SK-N-SH treated with all-trans-retinoic acid at 6 μM for 48 hours (cell line): Measurements from ENCODE around the gene PUSL1.

Experiments
- ARNTL ChIP-seq: fragments of 450-650 bp; formaldehyde crosslinking; IDR thresholded peaks from 2 replicates; pipeline ENCODE4 v1.5.0; 2020; ENCODE audit warnings: low read depth, mild to moderate bottlenecking, moderate library complexity, borderline replicate concordance
- GLIS3 ChIP-seq: fragments of 250-450 bp; sonication (Bioruptor Pico); IDR thresholded peaks from 2 replicates; pipeline ENCODE4 v1.5.0; 2020; ENCODE audit warnings: mild to moderate bottlenecking, moderate library complexity
- POU6F1 ChIP-seq: fragments of 250-450 bp; sonication (Bioruptor Pico); IDR thresholded peaks from 2 replicates; pipeline ENCODE4 v1.8.0; 2021; ENCODE audit warnings: low read depth, mild to moderate bottlenecking, moderate library complexity, borderline replicate concordance
- TCF4 ChIP-seq: fragments of 250-450 bp; sonication (Bioruptor Pico); IDR thresholded peaks from 2 replicates; pipeline ENCODE4 v1.8.0; 2021; ENCODE audit warnings: mild to moderate bottlenecking, moderate library complexity, borderline replicate concordance
- ZC3H10 ChIP-seq: fragments of 250-450 bp; sonication (Bioruptor Pico); IDR thresholded peaks from 2 replicates; pipeline ENCODE4 v1.5.1; 2021; ENCODE audit warnings: mild to moderate bottlenecking, moderate library complexity
- ZFP30 ChIP-seq: fragments of 450-650 bp; formaldehyde crosslinking; IDR thresholded peaks from 2 replicates; pipeline ENCODE4 v1.5.0; 2022; ENCODE audit warnings: mild to moderate bottlenecking, moderate library complexity
- ZNF8 ChIP-seq: fragments of 450-650 bp; formaldehyde crosslinking; IDR thresholded peaks from 2 replicates; pipeline ENCODE4 v1.5.0; 2020; ENCODE audit warnings: mild to moderate bottlenecking, moderate library complexity
- TF ChIP-seq, protein P1 (sequence below): fragments of 250-450 bp; sonication (Bioruptor Pico); IDR thresholded peaks from 2 replicates; pipeline ENCODE4 v1.8.0; 2020; ENCODE audit warnings: mild to moderate bottlenecking, moderate library complexity, borderline replicate concordance

GRCh38 chr1:1340791-1341548, 32.6 kb downstream of the PUSL1 start:
- TF ChIP-seq, protein P1, sequence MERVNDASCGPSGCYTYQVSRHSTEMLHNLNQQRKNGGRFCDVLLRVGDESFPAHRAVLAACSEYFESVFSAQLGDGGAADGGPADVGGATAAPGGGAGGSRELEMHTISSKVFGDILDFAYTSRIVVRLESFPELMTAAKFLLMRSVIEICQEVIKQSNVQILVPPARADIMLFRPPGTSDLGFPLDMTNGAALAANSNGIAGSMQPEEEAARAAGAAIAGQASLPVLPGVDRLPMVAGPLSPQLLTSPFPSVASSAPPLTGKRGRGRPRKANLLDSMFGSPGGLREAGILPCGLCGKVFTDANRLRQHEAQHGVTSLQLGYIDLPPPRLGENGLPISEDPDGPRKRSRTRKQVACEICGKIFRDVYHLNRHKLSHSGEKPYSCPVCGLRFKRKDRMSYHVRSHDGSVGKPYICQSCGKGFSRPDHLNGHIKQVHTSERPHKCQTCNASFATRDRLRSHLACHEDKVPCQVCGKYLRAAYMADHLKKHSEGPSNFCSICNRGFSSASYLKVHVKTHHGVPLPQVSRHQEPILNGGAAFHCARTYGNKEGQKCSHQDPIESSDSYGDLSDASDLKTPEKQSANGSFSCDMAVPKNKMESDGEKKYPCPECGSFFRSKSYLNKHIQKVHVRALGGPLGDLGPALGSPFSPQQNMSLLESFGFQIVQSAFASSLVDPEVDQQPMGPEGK, result no peak
- TF ChIP-seq ARNTL (CRISPR knock-in tag) (no peak), GLIS3 (CRISPR knock-in tag) (no peak), POU6F1 (CRISPR knock-in tag) (no peak), ZC3H10 (CRISPR knock-in tag) (no peak), TCF4 (CRISPR knock-in tag) (no peak), ZFP30 (no peak), ZNF8 (CRISPR knock-in tag) (no peak)
